Measurements from ENCODE around the gene MS4A4E.

GRCh38 chr11:60265373-60266214 lies 22.7 kb upstream of the MS4A4E start:
- TF ChIP-seq TSHZ2 (CRISPR knock-in tag; IDR thresholded peaks at IDR 0.05): no peak
- TF ChIP-seq ZFP30 (CRISPR knock-in tag; IDR thresholded peaks at IDR 0.05): no peak
- TF ChIP-seq CREB5 (CRISPR knock-in tag; IDR thresholded peaks at IDR 0.05; ENCODE audit: low read depth): no peak
- TF ChIP-seq ZC3H10 (CRISPR knock-in tag; IDR thresholded peaks at IDR 0.05): no peak
- TF ChIP-seq, protein P1, sequence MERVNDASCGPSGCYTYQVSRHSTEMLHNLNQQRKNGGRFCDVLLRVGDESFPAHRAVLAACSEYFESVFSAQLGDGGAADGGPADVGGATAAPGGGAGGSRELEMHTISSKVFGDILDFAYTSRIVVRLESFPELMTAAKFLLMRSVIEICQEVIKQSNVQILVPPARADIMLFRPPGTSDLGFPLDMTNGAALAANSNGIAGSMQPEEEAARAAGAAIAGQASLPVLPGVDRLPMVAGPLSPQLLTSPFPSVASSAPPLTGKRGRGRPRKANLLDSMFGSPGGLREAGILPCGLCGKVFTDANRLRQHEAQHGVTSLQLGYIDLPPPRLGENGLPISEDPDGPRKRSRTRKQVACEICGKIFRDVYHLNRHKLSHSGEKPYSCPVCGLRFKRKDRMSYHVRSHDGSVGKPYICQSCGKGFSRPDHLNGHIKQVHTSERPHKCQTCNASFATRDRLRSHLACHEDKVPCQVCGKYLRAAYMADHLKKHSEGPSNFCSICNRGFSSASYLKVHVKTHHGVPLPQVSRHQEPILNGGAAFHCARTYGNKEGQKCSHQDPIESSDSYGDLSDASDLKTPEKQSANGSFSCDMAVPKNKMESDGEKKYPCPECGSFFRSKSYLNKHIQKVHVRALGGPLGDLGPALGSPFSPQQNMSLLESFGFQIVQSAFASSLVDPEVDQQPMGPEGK (CRISPR knock-in tag; IDR thresholded peaks at IDR 0.05; ENCODE audit: borderline replicate concordance): no peak
- TF ChIP-seq RARB (CRISPR knock-in tag; IDR thresholded peaks at IDR 0.05): no peak
